HG02943 (cell line): ENCODE data around the gene SLC41A1.
"Not testable (repeated sequence)": the region's sequence is repeated elsewhere in the genome, so short reads cannot be mapped to it uniquely, and the experiment has no call there.

ENCODE experiments used
- ATAC-seq: cut with Tn5 transposase; IDR thresholded peaks from one replicate; pipeline ENCODE4 v1.9.1; 2021; ENCODE audit warnings: mild to moderate bottlenecking, low read depth, moderate library complexity; ENCODE audit not compliant: unreplicated experiment

Gene SLC41A1

DNA sequence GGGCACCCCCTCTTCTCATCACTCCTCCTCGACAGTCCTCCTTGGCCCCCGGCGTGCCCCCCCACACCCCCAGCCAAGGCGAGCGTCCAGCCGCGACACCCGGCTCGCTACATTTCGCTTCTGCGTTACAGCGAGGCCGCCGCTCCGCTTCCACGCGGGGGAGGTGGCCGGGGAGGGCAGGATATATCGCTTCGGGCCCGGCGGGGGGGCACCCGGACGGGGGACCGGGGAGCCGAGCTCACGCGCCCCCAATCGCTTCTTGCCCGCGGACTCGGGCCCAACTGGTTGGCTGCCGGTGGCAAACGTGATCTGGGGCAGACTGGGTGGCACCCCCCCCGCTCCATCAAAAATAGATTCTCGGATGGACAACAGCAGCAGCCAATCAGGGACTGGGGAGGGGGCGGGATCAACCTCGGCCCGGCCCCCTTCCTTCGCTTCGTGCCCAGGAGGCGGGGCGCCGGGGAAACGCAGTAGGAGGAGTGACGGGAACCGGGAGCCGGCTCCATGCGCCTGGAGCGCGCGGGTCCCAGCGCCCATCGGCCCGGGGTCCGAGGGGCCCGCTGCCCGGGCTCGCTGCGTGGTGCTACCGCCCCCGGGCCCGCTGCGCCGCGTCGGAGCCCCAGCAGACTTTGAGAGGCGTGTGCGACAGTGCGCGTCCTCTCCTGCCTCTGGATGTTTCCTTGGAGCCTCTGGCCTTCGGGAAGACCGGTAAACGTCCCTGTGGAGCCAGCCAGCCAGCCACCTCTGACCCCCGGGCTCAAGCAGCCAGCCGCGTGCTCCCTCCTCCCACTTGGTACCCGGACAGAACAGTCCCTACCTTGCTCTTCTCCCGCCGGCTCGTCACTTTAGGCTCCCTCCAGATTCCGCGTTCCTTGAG lies at the start of gene SLC41A1:
TSS of gene SLC41A1 (minus strand) at position 321 of the 877 bp plus-strand sequence. CDS start 2,757 bp downstream, outside the sequence.
- ATAC-seq, result peak; percentile 82

DNA sequence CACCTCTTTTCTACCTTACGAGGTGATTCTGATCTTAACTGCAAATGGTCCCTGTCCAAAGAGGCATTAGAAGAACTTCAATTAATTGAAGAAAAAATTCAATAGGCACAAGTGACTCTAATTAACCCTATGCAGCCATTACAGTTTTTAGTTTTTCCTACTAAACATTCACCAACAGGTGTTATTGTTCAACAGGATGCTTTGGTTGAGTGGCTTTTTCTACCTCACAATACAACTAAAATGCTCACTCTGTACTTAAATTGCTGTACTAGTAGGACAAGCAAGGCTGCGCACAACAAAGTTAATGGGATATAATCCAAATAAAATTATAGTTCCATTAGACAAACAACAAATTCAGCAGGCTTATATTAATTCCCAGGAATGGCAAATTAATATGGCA lies 48.5 kb upstream of the SLC41A1 start:
- no peak for ATAC-seq

GRCh38 chr1:205858141-205858961 lies 45.4 kb upstream of the SLC41A1 start:
- no peak for ATAC-seq

DNA sequence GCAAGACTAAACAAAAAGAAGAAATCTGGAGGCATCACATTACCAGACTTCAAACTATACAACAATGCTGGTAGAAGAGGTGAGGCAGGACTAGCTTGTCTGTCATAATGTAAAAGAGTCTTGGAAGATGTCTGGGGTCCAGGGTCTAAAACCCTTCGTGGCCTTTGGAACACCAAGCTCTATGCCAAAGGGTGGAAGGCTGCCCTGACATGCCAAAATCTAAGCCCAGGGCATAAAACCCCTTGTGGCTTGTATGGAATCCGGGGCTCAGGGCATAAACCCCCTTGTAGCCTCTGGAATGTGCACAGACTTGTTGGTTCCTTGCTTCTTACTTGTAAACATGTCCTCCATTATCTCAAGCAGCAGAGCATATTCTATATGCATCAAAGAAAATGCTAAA lies 44.5 kb upstream of the SLC41A1 start:
- ATAC-seq, result not testable (repeated sequence)

DNA sequence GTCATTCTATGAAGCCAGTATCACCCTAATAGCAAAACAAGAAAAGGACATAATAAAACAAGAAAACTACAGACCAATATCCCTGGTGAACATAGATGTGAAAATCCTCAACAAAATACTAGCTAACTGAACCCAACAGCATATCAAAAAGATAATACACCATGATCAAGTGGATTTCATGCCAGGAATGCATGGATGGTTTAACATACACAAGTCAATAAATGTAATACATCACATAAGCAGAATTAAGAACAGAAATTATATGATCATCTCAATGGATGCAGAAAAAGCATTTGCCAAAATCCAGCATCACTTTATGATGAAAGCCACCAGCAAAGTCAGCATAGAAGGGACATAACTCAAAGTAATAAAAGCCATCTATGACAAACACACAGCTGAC lies 43.4 kb upstream of the SLC41A1 start:
- ATAC-seq, result no peak

- no peak for ATAC-seq
These were observed 40.0 kb upstream of the SLC41A1 start for GRCh38 chr1:205852969-205853368.

- ATAC-seq, result no peak
These were observed 39.0 kb upstream of the SLC41A1 start for GRCh38 chr1:205851993-205852392.

- peak; percentile 61 for ATAC-seq
These were observed 36.8 kb upstream of the SLC41A1 start, which contains the start of gene PM20D1 for GRCh38 chr1:205849619-205850355. TSS of gene PM20D1 (minus strand) at chr1:205850132. CDS start at chr1:205850072, 60 bp downstream.

GRCh38 chr1:205843036-205843859 lies 30.2 kb upstream of the SLC41A1 start:
- ATAC-seq, result no peak

GRCh38 chr1:205842229-205842628 lies 29.2 kb upstream of the SLC41A1 start:
- ATAC-seq, result no peak

DNA sequence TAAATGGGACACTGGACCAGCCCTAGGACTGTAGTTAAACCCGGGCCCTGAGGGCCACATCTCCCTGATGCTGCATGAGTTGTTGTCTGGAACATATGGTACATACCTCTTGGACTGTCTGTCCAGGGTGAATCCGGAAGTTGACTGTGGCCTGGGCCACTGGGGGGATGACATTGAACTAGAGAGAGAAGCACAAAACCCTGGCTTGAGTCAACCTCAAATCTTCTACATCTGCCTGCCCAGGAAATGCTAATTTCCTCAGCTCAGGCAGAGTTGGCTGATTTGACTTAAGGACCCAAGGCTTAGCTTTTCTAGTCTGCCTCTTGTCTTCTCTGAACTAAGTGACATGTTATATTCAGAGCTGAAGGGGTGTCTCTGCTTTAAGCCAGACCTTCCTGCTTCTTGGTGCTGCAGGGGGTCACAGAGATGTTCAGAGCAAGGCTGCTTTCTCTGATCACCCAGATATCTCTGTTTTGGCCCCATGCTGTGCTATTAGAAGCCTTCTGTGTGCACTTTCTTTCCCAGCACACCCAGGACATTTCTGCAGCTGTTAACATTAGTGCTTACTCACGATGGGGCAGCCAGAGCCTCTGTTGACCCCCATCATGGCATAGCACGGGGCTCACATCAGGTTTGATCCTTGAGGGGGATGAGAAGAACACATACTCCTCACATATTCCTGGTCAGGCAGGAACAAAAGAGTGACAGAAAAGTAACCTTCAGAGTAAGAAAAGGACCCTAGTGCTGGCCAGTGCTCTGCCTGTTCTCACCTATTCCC lies 27.3 kb upstream of the SLC41A1 start:
- ATAC-seq, result no peak

DNA sequence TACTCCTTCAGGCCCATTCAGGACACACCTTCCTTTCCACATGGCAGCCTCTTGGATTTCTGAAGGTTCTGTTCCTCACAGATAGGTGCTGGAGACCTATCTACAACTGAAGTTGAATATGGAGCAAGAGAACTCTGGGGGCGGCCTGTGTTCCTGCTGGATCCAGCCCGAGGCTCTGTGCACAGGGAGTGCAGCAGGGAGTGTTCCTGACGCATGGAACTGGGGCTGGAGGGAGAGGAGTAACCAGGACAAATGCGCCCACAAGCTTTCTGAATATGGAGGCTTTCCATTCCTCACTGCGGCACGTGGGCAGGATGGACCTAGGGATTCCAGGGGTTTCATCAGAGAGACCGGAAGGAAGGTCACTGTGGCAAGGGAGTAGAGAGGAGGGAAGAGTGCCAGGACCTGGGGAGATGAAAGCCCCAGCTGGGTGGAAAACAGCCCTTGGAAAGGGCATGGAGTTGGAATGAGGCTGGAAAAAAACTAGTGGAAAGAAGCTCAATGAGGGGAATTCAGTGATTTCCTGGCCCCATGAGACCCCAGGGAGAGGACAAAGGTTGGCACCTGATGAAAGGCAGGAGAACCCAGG lies 24.5 kb upstream of the SLC41A1 start:
- ATAC-seq, result no peak

DNA sequence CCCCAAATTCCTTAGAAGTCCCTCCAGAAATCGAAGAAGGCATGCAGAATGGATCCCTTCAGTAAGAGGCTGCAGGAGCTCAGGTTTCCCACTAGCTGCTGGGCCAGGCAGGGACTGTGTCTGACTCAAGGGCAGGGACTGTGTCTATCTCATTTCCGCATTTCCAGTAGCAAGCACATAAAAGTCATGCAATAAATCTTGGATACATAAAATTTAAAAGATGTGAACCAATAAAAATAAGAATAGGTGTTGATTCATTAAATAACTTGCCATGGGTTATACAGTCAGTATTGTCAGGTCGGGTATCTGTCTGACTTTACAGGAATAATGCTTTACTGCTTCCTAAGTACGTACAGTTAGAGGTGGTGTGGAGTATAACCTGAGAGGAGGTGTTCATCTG lies 21.8 kb upstream of the SLC41A1 start:
- ATAC-seq, result no peak

DNA sequence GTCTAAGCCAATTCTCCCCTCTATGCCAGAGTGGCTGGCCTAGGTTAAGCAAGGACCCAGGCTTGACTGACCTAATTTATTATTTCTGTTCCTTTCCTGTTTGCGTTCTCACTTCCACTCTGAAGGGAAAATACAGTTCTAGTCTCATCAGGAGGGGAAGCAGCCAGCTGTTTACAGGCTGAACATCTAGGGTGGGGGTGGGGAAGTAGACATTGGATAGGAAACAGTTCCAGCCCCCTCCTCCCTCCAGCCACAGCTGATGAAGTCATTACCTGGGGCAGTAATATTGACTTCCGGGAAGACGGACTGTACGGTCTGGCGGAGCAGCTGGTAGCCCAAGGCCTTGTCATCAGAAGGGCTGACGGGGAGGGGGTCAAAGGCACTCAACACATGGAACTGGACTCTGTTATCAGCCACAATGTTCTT lies 19.3 kb upstream of the SLC41A1 start:
- no peak for ATAC-seq

GRCh38 chr1:205827623-205828022 lies 14.6 kb upstream of the SLC41A1 start:
- ATAC-seq, result no peak

- ATAC-seq, result no peak
These were observed 14.0 kb upstream of the SLC41A1 start for GRCh38 chr1:205826995-205827394.

DNA sequence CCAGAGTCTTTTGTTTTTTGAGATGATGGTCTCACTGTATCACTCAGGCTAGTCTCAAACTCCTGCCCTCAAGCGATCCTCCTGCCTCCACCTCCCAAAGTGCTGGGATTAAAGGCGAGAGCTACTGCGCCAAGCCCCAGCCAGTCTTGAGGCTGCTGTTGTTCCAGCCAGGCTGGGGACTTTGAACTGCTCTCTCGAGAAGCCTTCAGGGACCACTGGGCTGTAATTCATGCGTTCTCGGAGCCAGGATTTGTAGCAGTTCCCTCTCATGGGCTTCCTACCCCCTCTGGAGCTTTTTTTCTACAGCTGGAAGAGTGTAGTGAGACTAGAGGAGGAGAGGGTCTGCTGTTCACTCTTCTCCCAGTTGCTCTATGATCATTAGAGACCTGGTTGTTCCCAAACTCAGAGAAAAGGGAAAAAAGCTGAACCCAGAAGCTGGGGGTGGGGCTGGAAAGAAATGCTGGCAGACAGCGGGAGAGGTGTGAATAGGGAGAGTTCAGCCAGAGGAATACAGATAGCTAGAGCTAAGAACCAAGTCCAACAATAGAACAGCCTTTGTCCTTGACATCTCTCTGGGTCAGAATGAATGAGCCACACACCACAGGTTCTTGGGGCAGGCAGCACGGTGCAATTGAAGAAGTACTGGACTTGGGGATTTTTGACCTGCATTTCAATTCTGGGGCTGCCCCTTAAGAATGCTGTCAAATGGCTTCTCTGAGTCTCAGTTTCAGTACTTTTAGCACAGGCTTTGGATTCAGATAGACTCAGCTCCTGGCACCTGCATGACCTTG lies 13.2 kb upstream of the SLC41A1 start:
- no peak for ATAC-seq

DNA sequence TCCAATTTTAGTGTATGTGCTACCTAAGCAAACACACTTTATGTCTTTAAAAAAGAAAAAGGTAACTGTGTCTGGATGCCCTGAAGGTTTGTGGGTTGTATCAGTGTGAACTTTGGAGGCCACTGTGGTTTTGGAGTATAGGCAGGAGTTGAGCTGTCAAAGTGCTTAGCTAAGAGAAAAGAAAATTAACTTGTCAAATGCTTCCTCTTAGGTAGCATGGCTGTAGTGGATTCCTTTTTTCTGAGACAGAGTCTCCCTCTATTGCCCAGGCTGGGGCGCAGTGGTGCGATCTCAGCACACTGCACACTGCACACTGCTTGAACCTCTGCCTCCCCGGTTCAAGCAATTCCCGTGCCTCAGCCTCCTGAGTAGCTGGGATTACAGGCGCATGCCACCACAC lies 11.2 kb upstream of the SLC41A1 start:
- ATAC-seq, result no peak
